Cortex of kidney (tissue), 1 donor: Measurements from ENCODE around the gene ADAM22.

ENCODE experiments used
- DNase-seq: peaks from one replicate; lab custom pipeline; 2025; lab: John Stamatoyannopoulos, UW

Gene ADAM22

DNA sequence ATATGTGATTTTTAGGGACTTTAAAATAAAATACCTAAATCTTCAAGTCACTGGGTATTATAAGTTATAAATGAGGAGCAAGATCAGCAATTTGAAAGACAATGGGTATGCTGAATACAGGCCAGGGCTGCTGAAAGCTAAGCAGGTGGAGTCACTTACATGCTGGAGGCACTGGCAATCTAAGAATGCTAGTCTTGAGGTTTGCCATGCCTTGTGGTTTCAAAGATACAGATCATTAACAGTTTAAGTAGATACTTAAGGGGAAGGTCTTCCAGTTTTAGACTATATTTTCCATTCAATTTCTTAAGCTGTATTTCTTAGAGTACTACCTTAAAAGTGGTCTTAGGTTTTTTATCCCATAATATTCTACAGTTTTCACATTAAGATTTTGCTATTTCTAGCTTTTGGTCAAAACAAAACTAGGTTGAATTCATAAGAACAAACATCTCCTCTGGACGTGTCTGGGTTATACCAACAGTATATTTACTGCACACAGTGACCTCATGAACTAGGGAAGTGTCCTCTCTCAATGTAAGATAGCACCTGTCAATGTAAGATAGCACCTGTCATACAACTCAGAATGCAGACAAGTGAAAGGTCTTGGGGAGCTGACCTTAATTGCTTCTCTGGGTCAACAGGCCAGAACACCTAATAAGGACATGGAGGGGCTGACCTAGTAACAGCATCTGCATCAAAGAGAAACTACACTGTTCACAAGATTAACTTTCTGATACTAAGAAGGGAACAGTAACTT is 283.8 kb downstream of the ADAM22 start:
- no peak for DNase-seq

- no peak for DNase-seq
These were observed 284.3 kb downstream of the ADAM22 start for GRCh38 chr7:88218429-88218745.

DNA sequence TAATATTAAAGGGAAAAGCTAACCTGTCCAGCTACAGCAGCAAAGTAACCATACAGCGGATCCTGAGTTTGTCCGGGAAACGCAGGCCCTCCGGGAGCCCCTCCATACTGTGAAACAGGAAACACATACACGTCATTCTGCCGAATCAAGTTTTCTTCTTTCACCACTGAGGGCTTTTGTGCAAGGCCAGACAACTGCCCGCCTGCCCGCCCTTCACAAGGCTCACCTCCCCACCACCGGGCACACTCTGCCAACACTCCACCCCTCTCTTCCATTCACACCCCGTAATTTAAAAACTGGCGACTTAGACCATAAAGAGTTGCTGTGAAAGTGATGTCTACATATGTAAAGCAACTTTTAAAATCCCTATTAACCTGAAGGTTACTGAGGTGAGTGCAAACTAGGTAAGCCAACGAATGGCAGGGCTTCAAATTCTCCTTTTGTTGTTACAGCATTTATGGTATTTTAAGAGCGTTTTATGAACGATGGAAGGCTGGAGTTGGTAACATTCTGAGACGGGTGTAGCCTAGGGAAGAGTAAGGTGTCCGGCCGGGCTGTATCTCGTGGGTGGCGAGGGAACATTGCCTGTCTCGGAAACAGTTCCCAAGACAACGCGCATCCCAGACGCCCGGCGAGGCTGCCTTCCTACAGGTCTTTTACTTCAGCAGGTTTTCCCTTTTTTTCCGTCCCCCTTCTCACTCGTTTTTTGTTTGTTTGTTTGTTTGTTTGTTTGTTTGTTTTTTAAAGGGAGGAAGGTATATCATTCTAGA is 285.0 kb downstream of the ADAM22 start:
- no peak for DNase-seq

- no peak for DNase-seq
These were observed 286.0 kb downstream of the ADAM22 start, which contains the start of gene SRI for GRCh38 chr7:88219781-88220747. TSS of gene SRI (minus strand) at chr7:88220038. CDS start at chr7:88220026, 12 bp downstream.

DNA sequence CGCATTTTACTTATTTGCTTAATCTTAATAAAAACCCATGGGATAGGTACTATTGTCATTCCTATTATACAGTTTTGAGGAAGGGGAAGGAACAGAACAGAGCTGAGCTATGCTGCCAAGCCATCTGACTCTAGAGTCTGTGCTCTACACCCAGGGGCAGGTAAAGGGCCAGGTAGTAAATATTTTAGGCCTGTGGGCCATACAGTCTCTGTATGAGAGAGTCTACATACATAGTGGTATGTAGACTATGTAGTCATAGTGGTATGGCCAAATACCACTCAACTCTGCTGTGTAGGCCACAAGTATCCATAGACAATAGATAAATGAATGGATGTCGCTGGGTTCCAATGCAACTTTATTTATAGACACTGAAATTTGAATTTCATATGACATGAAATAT is 289.2 kb downstream of the ADAM22 start:
- no peak for DNase-seq

DNA sequence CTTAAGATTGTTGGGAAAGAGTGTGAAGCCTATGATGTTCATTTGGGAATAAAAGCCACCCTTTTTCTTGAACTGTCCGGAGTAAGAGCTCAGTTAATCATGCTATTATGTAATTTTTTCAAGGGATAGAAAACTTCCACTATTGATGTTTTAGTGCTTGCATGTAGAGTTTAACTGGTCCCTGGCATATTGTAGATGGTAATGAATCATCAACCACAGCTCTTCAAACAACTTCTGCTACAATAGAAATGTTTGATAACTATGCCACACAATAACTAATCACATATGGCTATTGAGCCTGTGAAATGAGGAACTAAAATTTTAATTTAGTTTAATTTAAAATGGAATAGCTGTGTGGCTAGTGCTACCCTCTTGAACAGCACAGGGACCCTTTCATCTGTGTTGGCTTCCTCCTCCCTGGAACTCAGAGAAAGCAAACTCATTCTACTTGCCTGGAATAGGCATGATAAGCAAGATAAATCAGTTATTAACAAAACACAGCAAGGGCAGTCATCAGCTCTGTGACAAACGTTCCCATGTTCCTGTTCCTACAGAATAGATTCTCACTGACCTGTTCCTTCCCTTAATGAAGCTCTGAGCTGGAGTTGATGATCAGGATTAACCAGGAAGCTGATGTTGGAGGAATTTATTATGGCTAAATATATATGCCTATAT is 290.7 kb downstream of the ADAM22 start:
- no peak for DNase-seq

GRCh38 chr7:88226201-88226600 is 292.1 kb downstream of the ADAM22 start:
- no peak for DNase-seq

GRCh38 chr7:88226886-88227516 is 292.9 kb downstream of the ADAM22 start:
- DNase-seq: no peak

DNA sequence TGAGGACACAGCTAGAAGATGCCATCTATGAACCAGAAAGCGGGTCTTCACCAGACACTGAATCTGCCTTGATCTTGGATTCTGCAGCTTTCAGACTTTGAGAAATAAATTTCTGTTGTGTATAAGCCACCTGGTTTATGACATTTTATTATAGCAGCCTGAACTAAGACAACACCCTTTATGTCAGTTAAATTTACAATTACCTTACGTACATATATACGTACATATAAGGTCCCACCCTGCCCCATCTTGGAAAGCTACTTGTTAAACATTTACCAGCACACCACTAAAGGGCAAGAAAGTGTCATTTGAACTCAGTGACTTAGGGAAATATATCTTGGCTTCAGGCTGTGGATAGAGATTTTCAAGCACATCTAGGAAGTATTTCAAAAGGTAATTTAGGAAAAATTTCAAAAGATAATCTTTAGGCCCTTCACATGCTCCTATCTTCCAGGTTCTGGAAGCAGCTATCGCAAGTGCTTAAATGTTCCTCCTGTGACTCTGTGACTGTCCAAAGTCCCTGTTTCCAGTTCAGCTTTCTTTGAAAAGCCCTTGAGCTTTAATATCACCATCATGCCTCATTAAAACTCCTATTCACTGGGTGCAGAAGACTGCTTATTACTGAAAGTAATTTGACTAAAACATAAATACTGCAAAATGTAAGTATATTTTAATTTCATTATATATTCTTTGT is 295.4 kb downstream of the ADAM22 start:
- DNase-seq: no peak

DNA sequence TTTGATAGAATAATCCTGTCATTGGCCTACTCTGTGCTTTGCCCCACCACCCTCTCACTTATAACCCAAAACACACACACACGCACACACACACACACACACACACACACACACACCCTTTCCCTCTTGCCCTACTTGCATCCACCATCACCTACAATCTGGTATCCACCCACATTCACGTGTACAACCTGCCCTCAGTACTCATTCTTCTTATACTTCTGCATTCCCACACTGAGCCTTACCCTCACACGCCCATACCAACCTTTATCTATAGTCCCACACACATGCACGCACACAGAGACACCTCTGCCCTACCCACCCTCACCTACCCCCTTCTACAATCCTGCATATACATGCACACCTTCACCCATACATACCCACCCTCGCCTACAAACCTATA is 296.6 kb downstream of the ADAM22 start:
- DNase-seq: no peak

GRCh38 chr7:88233828-88234227 is 299.8 kb downstream of the ADAM22 start:
- no peak for DNase-seq

DNA sequence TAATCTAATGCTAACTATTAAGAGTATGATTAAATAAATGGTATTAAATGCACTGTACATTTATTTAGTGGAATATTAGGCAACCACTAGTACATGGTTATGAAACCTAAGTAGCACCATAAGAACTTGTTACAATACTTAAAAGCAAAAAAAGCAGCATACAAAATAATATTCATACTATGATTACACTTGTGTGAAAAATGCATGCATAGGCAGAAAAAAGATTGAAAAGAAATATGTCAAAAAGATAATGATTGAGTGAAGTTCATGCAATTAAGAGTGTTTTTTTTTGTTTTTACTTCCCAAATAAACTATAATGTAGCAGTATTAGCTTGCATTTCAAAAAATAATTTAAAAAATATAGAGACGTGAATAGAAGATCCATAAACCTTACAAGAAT is 305.8 kb downstream of the ADAM22 start:
- no peak for DNase-seq

DNA sequence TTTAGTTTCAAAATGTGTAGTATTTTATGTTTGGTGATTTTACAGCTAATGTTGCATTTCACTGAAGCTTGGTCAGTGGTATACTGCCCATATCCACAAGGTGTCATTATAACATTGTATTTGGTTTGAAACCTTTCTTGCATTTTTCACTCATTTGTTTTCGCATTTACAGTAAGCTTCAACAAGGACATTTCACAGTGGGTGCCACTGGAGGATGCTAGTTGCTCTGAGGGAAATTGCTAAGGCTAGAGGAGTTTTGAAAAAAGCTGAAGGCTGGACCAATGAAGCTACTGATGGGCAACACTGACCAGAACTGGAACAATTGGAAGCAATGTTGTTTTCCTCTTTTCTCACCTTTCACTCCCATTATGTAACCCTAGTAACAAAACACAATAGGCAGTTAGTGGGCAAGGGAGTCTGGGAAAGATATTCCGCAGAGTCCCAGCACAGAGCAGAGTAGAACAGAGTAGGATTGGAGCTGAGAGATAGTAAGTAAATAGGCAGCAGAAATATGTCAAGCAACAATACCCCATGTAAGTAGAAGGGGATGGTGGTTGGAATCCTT is 309.4 kb downstream of the ADAM22 start:
- DNase-seq: no peak

- no peak for DNase-seq
These were observed 310.2 kb downstream of the ADAM22 start for GRCh38 chr7:88244258-88244657.
